ENCODE measurements around the gene TMEM266.
A peak's percentile ranks its signal among the peaks of the same experiment; 100 is the strongest.

Gene TMEM266

DNA sequence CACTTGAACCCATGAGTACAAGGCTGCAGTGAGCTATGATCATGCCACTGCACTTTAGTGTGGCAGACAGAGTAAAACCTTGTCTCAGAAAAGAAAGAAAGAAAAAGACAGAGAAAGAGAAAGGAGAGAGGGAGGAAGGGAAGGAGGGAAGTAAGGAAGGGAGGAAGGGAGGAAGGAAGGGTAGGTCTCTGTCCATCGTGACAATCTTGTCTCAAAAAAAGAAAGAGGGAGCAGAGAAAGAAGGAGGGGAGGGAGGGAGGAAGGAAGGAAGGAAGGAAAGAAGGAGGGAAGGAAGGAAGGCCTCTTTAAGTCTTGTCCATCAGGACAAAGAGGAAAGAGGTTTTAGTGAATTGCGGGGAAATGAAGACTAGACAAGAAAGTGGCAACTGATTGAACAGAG is 129.3 kb downstream of the TMEM266 start:
- no peak for DNase-seq

DNA sequence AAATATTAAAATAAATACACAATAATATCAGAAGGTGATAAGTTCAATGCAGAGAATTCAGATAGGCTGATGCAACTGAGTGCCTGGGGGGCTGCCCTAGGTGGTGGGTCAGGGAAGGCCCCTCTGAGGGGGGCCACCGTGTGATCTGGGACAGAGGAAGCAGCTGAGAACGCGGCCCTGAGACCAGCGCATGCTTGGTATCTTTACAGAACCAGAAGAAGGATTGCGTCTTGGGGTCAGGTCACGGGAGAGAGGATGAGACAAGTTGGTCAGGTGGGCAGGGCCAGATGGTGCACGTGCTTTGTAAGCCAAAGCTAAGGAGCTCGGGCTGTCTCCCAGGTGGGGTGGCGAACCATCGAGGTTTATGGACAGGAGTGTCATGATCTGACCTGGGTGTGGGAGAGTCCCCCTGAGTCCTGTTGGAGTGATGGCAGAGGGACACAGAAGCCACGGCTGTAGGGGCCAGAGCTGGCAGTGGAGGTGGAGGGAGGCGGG is 130.3 kb downstream of the TMEM266 start:
- DNase-seq: no peak

DNA sequence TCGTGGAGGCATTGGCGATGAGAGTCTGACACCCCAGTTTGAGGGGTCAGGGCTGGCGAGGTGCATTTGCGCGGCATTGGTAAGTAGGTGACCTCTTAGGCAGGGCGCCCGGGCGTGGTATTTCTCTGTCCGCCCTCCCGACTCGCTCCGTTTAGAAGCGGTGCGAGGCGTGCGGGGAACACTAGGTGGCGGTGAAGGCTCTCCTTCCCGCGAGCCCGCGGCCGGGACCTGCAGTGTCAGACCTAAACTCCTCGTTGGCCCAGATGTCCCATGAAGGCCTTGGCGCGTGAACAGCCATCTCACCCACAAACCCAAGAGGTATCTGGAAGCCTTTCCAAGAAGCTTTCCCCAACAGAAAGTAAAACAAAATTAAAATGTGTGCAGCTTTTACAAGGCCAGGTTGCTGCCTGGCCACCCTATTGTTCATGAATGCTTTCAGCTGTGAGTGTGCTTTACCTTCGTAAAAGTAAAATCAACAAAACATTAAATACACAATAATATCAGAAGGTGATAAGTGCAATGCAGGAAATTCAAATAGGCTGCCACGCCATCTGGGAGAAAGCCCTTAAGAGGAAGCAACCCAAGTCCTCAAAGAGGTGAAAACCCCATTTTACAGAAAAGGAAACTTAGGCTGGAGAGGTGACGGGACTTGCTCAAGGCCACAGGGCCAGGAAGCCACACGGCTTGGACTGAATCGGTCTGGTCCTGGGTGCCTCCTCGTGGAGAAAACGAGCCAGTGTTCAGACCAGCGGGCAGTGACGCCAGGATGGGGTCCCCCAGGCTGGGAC is 131.2 kb downstream of the TMEM266 start:
- peak in 1 of 2 experiments; percentile 64 for DNase-seq

DNA sequence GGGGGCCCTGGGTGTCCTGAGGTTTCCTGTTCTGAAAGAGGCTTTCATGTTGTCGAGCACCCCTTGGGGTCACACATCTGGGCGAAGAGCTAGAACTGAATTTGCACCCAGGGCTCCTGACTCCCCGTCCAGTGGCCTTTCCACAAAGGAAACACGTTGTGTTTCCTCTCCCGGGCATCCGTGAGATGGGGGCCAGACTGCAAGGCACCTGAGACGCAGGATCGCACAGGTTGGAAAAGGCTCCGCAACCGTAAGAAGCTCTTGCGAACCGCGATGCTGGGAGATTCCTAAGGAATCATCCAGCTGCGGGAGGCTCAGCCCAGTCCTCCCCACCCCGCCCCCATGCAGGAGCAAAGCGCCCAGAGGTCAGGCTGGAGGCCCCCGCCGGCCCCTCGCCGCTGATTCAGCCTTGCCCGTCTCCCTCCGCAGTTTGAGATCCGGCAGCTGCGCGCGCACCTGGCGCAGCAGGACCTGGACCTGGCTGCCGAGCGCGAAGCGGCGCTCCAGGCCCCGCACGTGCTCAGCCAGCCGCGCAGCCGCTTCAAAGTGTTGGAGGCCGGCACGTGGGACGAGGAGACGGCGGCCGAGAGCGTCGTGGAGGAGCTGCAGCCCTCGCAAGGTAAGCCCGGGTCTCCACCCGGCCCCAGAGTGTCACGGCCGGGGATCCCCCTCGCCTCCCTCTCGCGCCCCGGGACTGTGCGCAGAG is 131.9 kb downstream of the TMEM266 start:
- no peak for DNase-seq

DNA sequence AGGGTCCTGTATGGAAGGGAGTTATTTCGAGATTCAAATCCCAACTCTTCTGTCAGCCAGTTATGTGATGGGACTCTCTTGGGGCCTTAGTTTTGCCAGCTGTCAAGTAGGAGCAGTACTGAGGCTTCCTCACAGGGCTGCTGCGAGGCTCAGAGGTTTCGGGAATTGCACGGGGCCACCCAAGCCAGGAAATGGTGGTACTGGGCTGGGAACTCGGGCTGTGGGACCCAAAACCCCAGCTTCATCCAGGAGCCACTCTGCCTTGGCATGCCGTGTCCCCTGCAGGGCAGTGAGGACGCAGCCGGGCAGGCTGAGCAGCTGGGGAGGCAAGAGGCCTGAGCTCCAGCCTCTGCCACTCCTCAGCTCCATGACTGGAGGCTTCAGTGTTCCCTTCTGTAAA is 132.9 kb downstream of the TMEM266 start:
- DNase-seq: no peak

DNA sequence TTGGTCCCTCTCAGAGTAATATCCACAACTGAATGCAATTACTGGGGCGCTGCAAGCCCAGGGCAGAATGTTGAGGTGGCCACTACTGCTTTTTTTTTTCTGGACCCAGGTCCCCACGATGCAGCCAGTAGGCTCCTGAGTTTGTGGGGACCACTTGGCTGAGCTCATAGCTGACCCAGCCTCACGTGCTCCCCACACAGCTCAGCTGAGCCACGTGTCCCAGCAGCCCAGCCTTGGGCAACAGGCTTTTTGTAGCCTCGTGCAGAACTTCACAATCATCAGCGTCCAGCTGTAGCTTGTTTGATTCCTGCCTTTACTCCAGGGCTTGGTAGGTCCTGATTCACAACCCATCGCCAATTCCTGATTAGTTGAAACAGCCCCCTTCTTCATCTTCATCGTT is 134.1 kb downstream of the TMEM266 start:
- no peak for DNase-seq

DNA sequence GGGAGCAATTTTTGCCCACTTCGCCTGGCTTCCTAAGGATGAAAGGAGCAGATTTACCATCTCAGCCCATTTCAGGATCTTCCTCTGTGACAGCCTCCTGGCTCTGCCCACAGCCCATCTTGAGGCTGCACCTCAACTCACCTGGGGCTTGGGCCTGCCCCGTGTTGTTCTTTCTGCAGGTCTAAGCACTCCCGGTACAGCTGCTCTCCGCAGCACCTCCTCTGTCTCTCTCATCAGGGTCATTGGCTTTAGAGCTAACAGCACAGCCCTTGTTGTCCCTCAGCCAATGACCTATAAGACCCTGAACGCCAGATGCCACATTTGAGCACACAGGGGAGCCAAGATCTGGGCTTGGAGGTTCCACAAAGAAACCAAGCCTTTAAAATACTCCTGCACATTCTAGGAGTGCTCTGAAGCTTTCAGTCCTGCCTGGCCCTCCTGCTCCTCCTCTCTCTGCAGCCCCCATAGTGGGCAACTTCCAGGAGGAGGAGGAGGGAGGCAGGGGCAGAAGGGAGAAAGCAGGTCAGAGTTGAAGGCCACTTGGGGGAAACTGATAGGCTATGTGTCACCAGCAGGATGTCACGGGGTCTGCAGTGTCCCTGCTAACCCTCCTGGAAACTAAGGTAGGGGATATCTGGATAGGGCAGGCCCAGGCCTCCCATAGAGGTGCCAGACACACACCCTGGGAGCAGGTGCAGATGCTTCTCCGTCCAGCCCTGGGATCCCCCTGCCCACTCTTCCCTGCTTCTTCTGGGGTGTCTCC is 135.9 kb downstream of the TMEM266 start:
- no peak for DNase-seq

DNA sequence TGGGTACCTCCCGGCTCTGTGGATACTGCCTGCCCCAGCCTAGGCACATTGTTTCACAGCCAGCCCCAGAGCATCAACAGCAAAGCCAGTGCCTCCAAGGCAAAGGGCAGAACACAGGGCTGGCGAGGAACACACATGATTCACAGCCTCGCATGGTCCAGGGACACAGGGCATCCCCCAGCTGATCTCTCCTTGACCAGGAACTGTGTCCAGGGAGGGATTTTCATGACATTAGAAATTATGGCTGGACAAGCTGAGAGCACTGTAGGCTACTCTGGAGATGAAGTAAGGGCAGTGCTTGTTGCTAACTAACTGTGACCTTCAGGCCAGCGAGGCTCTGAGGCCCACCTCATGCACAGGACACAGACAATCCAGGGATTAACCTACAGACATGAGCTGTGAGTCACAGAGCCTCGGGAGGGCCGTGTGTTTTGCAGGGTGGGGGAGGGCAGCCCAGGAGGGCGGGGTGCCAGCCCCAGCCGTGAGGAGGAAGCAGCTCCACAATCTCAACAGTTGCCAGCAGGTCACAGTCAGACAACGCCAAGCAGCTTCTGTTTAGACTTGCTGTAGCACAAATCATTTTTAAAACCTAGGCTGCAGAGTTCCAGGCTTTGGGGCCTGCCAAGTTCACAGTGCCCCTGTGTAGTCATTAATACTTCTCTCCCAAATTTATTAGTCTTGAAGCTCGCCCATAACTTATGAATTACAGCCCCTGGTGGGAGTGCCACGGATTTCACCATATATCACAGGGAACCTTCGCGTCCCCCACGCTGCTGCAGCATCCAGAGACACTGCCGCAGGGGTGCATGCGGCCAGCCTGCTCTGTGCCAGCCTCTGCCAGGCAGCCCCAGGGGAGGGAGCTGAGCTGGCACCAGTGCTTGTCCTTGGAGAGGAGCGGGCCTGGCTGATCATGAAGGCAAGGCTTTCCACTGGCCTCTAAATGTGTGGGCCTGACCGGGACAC is 136.8 kb downstream of the TMEM266 start:
- peak in 1 of 2 experiments; percentile 29 for DNase-seq

DNA sequence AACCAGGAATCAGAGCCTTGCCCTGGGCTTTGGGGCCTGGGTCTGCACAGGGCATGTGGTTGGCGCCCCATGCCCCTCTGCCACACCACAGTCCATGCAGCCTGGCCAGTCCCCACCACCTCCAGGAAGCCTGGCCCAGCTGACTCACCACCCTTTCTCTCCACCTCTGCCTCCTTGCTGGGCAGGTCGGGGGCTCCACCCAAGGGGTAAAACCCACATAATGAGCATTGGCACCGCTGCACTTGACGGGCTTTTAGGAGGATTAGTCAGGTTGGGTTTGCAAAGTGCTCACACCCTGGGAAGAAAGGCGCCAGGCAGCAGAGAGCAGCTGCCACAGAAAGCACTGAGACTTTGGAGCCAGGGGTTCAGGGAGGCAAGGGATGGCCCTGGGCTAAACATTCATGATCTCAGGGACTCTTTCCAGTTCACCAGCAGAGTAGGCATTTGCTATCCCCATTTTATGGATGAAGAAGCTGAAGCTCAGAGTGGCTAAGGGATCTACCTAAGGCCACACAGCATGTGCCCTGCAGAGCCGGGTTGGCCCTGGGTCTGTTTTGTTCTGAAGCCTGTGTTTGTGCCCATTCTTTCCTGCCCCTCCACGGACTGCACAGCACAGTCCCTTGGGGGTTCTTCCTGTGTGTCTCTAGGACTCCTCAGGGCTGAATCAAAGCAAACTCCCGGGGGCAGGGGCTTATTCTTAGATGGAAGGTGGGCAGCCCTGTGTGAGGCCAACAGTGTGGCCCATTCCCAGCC is 138.1 kb downstream of the TMEM266 start:
- no peak for DNase-seq

DNA sequence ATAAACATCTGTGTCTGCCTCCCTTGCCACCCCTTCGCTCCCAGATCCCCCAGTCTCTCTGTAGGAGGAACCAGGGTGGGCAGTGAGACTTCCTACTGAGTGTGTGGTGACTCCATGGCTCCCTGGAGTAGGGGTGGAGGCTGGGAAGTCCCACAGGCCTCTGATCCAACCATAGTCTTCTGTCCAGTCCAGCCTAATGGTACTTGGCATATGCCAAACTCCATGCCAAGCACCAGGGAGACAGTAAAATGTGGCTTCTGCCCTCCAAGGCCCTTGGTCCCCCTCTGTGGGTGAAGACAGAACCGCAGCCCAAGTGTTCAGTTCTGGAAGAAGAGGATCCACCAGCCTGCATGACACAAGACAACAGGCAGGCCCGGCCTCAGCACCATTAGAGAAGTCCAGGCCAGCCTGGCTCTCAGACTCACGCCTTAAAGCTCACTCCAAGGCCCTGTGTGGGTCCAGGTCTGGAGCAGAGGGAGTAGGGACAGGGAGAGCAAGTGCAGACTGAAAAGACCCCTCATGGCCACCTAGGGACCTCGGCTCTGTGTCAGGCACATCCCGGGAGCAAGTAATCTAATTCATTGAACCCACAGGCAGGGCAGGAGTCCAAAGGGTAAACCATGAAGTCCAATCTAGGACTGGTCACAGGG is 138.8 kb downstream of the TMEM266 start:
- no peak for DNase-seq

DNA sequence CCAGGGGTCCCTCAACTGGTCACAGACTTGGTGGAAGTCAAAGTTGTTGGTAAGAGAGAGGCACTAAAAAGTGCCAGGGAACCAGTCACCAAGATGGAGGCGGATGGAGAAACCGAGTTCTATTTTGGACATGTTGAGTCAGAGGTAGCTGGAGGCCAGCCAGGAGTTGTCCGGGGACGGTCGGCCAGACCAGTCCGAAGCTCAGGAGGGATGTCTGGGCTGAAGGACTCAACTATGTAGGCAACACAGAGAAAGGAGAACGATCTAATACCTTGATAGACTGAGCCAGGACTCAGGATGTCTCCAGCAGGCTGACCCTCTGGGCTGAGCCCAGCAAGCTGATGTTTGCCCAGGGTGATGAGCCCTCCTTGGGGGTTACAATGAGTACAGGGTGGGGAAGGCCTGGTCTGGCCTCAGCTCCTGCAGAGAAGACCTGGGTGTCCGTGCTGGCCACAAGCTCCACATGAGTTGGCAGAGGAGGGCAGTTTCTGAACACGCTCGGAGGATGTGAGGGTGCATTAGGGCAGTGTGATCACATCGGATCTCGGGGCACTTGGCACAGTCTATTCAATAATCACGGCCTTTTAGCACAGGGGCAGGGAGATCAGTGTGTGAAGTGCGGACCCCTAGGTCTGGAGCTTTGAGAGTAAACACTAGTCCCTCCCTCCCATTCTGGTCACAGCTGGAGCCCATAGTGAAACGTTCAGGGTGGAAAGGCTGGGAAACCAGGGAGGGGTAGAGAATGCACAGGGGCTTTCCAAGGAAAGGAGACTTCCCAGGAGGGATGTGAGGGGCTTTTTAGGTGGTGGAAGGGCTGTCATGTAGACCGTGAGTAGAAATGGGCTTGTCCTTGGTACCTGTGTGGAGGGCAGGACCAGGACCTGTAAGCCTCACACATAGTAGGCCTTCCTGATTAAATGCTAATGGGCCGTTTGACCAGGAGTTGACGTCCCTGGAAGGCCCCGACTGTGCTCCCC is 139.6 kb downstream of the TMEM266 start:
- no peak for DNase-seq

DNA sequence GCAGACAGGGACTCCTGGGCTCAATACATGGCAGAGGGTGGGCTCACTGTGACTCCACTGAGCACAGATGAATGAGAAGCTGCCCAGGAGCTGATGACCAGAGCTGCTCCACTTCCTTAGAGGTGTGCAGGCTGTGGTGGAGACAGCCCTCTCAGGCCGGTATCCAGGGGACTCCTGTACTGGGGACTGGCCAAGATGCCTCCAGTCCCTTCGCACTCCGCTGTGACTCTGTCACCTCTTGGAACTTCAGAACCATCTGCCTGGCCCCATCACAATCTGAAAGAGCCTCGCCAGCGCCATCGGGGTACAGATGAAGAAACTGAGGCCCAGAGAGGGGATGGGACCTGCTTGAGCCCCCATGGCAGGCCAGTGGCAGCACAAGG is 140.3 kb downstream of the TMEM266 start:
- DNase-seq: no peak

DNA sequence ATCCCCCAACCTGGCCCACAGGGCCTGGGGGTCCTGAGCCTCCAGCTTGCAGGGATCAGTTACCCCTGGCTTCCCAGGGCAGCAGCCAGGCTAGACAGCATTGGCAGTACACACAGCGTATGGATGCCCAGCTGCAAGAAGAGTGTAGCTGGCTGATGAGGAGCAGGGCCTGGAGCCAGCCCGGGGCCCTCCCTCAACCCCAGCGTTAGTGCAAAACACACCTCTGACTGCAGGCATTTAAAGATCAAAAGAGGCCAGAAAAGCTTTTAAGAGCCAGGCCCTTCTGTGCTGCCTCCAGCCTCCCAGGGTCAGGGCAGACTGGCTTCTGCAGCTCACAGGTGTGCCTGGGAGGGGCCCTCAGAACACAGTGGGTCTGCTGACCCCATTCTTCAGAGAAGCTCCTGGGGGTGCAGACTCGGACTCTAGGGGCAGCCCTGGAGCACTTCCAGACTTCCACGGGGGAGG is 140.9 kb downstream of the TMEM266 start:
- no peak for DNase-seq

DNA sequence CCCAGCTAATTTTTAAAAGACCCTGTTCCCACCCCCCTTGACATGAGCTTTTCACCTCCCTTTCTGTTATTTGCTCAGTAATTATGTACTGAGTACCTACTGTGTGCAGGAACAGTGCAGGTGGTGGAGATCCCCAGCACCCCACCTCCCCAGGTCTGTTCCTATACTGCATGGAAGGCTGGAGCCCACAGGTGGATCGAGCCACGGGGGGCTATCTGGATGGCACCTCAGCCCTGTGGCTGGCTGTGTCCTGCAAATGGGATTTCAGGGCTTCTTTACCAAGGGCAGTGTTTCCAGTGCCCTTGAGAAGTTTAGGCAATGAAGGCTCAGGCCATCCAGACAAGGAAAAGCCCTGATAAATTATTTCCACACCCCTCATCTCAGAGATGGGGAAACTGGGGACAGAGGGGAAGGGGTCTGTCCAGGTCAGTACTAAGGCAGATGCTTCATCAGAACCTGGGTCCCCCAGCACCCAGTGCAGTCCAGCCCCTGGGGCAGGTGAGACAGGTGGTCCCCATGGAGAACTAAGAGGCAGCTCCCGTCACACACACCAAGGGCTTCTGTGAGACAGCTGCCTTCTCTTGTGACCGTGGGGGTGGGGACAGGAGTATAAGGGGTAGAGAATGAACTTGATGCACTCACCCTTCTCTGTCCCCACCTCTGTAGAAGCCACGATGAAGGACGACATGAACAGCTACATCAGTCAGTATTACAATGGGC is 141.9 kb downstream of the TMEM266 start:
- no peak for DNase-seq

DNA sequence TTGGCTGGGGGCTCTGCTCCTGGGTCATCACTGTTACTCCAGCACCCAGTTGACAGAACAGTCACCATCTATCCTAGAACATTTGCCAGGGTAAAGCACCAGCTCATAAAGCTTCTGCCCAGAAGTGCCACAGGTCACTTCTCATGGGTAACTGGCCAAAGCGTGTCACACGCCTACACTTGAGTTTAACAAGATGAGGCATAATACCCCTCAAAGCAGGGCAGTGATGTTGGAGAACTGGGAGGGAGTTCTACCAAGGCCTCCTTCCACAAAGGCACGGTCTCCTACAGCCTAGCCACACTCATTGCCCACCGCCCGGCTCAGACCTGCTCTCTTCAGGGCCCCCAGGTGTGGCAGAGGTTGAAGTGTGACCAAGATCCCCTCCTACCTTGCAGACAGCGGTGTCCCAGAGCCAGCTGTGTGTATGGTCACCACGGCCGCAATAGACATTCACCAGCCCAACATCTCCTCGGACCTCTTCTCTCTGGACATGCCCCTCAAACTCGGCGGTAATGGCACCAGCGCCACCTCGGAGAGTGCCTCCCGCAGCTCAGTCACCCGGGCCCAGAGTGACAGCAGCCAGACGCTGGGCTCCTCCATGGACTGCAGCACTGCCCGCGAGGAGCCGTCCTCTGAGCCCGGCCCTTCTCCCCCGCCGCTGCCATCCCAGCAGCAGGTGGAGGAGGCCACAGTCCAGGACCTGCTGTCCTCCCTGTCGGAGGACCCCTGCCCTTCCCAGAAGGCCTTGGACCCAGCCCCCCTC is 143.7 kb downstream of the TMEM266 start:
- DNase-seq: no peak

DNA sequence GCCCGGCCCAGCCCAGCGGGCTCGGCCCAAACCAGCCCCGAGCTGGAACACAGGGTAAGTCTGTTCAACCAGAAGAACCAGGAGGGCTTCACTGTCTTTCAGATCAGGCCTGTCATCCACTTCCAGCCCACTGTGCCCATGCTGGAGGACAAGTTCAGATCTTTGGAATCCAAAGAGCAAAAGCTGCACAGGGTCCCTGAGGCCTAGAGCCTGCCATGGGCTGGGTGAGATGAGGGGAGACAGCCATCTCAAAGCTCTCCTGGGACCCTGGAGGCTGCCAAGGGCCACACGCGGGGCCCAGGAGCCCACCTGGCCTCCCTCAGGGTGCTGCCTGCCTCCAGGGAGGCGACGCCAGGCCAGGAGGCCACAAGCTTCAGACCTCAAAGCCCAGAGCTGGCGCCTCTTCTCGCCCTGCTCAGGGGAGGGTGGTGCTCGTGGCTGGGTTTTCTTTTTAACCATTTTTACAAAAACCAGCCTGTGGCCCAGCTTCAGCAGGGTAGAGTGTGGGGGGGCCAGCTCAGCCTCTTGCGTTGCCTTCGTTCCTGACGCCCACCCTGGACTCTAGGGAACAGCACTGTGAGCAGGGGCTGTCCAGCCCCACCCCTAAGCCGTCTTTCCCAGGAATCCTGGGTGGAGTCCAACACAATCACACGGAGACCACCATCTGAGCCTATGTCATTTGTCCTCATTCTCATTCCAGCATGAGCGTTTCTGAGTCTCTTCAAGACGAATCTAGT is 144.5 kb downstream of the TMEM266 start:
- no peak for DNase-seq

DNA sequence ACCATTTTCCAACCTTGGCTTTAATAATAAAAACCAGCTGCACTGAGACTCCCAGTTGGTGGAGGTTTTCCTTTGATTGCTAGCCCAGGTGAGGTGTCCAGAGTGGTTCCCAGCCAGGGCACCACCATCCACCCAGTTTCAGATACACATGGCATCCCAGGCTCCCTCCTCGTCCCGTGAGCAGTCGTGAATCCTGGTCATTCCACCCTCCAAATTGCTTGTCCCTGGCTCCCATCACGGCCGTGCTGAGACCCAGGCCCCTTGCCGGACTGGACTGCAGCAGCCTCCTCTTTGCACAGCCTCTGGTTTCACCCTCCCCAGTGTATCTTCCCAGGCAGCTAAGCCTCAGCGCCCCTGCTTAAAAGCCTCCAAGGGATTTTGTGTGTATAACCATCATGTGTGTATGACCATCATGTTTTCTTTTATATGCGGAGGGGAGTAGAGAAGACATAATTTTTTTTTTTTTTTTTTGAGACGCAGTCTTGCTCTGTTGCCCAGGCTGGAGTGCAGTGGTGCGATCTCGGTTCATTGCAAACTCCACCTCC is 145.2 kb downstream of the TMEM266 start:
- no peak for DNase-seq
